ENCODE measurements around the gene NEK6. TPM values are rescaled to one million over a fixed set of nuclear protein-coding genes. Genes with fewer than 3 reads are reported as not detected.

The NEK6 gene
- total RNA-seq, 1 experiment from 2014 or later = 21.1 TPM

DNA sequence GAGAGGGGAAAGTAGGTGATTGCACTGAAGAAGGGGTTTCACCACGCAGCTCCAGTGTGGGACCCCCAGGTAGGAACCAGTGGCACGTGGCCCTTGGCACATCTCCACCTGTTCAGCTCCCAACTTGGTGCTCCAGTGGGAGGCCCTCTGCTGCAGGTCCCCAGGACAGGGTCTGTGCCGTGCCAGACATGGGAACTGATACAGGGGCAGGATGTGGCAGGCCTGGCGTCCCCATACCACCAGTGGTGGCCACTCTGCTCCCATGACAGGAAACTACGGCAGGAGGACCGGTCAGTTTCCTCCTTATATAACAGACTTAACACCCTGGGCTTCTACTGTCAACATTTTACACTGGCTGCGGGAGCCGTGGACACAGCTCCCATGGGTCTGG is 90.2 kb downstream of the NEK6 start:
- Histone ChIP-seq H3K79me2 (ENCODE audit: low read length) (no peaks in the 10 kb centered on the region), H3F3A (ENCODE audit: low read length, unreplicated experiment) (no peaks in the 10 kb centered on the region), H3K4me1 (ENCODE audit: insufficient read depth, low read length) (peaks cover 6% of the 10 kb centered on the region), H3K4me3 (ENCODE audit: low read length) (no peak overlapping the region), H3K4me2 (ENCODE audit: low read length) (no peak overlapping the region), H3K9me3 (ENCODE audit: low read length) (no peaks in the 10 kb centered on the region), H2AFZ (ENCODE audit: low read length) (no peak overlapping the region), H3K36me3 (ENCODE audit: low read depth, low read length) (peaks cover 27% of the 10 kb centered on the region; the same call in 1 of the 2 replicates), H3K9ac (ENCODE audit: low read length) (no peak overlapping the region), H3K27ac (ENCODE audit: low read length) (no peak overlapping the region), H3K9me2 (replicated peaks; ENCODE audit: low read length) (no peaks in the 10 kb centered on the region), H4K20me1 (ENCODE audit: low read length) (no peaks in the 10 kb centered on the region), H3K27me3 (ENCODE audit: low read length) (no peaks in the 10 kb centered on the region)
- DNase-seq (no peak), ATAC-seq (no peak)
- TF ChIP-seq, protein P1, sequence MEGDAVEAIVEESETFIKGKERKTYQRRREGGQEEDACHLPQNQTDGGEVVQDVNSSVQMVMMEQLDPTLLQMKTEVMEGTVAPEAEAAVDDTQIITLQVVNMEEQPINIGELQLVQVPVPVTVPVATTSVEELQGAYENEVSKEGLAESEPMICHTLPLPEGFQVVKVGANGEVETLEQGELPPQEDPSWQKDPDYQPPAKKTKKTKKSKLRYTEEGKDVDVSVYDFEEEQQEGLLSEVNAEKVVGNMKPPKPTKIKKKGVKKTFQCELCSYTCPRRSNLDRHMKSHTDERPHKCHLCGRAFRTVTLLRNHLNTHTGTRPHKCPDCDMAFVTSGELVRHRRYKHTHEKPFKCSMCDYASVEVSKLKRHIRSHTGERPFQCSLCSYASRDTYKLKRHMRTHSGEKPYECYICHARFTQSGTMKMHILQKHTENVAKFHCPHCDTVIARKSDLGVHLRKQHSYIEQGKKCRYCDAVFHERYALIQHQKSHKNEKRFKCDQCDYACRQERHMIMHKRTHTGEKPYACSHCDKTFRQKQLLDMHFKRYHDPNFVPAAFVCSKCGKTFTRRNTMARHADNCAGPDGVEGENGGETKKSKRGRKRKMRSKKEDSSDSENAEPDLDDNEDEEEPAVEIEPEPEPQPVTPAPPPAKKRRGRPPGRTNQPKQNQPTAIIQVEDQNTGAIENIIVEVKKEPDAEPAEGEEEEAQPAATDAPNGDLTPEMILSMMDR (conservative IDR thresholded peaks at IDR 0.05; ENCODE audit: low read depth, low read length) = no peak
- TF ChIP-seq EZH2phosphoT487 (IDR thresholded peaks at IDR 0.05; ENCODE audit: borderline replicate concordance, low read length) (no peak), EZH2 (IDR thresholded peaks at IDR 0.05; ENCODE audit: low read length, unreplicated experiment) (no peak)
- BruUV-seq (replicated peaks) = no TSS peak
- CTCF ChIA-PET = no interaction called here
- intact Hi-C loops (cut with micrococcal nuclease) = no loop called here
- POLR2A ChIA-PET (ENCODE audit: unreplicated experiment) = no interaction called here

DNA sequence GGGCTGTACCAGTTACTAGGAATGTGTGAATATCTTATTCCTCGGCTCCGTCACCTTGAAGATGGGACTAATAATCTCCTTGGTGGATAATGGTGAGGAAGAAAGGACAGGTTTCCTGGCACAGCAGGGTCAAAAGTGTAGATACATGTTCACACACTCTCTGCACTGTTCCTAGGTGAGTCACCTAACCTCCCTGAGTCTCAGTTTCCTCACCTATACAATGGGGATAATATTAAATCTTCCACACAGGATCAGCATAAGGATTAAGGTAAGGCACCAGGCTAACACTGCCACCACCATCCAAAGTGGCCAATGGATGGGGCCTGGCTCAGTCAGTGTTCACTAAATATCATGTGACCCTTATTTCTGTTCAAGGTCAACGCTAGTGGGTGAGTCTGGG is 90.6 kb downstream of the NEK6 start:
- POLR2A ChIA-PET (ENCODE audit: unreplicated experiment) = no interaction called here
- Histone ChIP-seq H4K20me1 (ENCODE audit: low read length) (no peaks in the 10 kb centered on the region), H3K4me2 (ENCODE audit: low read length) (no peak overlapping the region), H3K79me2 (ENCODE audit: low read length) (no peaks in the 10 kb centered on the region), H3K4me3 (ENCODE audit: low read length) (no peak overlapping the region), H3F3A (ENCODE audit: low read length, unreplicated experiment) (no peaks in the 10 kb centered on the region), H3K36me3 (ENCODE audit: low read depth, low read length) (peaks cover 31% of the 10 kb centered on the region; the same call in 1 of the 2 replicates), H3K27me3 (ENCODE audit: low read length) (no peaks in the 10 kb centered on the region), H3K27ac (ENCODE audit: low read length) (no peak overlapping the region), H2AFZ (ENCODE audit: low read length) (no peak overlapping the region), H3K4me1 (ENCODE audit: insufficient read depth, low read length) (peaks cover 2% of the 10 kb centered on the region), H3K9me3 (ENCODE audit: low read length) (no peaks in the 10 kb centered on the region), H3K9me2 (replicated peaks; ENCODE audit: low read length) (no peaks in the 10 kb centered on the region), H3K9ac (ENCODE audit: low read length) (no peak overlapping the region)
- no TSS peak for BruUV-seq (replicated peaks)
- TF ChIP-seq EZH2phosphoT487 (IDR thresholded peaks at IDR 0.05; ENCODE audit: borderline replicate concordance, low read length) = no peak
- TF ChIP-seq, protein P1 (conservative IDR thresholded peaks at IDR 0.05; ENCODE audit: low read depth, low read length) = no peak
- no peak for TF ChIP-seq EZH2 (IDR thresholded peaks at IDR 0.05; ENCODE audit: low read length, unreplicated experiment)
- ATAC-seq (no peak), DNase-seq (no peak)
- CTCF ChIA-PET = no interaction called here
- intact Hi-C loops (cut with micrococcal nuclease) = no loop called here

DNA sequence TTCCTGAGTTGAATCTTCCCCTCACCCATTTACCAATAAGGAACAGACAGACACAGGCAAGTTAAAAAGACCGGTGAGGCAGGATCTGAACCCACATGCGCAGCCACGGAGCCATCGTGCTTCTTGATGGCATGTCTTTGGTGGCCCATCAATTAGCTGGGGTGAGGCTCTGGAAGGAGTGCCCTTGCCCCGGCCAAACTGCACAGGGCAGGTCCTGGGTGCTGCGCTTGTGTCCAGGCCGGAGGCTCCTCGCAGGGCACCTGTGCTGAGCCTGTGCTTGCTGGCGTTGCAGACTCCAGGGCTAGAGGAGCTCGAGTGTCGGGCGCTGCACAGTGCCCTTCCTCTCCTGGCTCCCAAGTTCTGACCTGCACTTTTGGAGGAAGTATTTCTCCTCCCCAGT is 91.1 kb downstream of the NEK6 start:
- H3K79me2 ChIP-seq (ENCODE audit: low read length) = no peaks in the 10 kb centered on the region
- H3K9ac ChIP-seq (ENCODE audit: low read length) = no peak overlapping the region
- intact Hi-C loops (cut with micrococcal nuclease) = no loop called here
- DNase-seq = no peak
- H3K4me1 ChIP-seq (ENCODE audit: insufficient read depth, low read length) = no peaks in the 10 kb centered on the region
- POLR2A ChIA-PET (ENCODE audit: unreplicated experiment) = no interaction called here
- no peak overlapping the region for H3K27ac ChIP-seq (ENCODE audit: low read length)
- TF ChIP-seq EZH2 (IDR thresholded peaks at IDR 0.05; ENCODE audit: low read length, unreplicated experiment) = no peak
- TF ChIP-seq, protein P1 (conservative IDR thresholded peaks at IDR 0.05; ENCODE audit: low read depth, low read length) = no peak
- TF ChIP-seq EZH2phosphoT487 (IDR thresholded peaks at IDR 0.05; ENCODE audit: borderline replicate concordance, low read length) = no peak
- CTCF ChIA-PET = no interaction called here
- no peak overlapping the region for H3K4me2 ChIP-seq (ENCODE audit: low read length)
- H3F3A ChIP-seq (ENCODE audit: low read length, unreplicated experiment) = no peaks in the 10 kb centered on the region
- H3K9me3 ChIP-seq (ENCODE audit: low read length) = no peaks in the 10 kb centered on the region
- H3K27me3 ChIP-seq (ENCODE audit: low read length) = no peaks in the 10 kb centered on the region
- BruUV-seq (replicated peaks) = no TSS peak
- no peak for ATAC-seq
- no peak overlapping the region for H2AFZ ChIP-seq (ENCODE audit: low read length)
- H3K36me3 ChIP-seq (ENCODE audit: low read depth, low read length) = peaks cover 33% of the 10 kb centered on the region; the same call in 1 of the 2 replicates
- H3K9me2 ChIP-seq (replicated peaks; ENCODE audit: low read length) = no peaks in the 10 kb centered on the region
- no peak overlapping the region for H3K4me3 ChIP-seq (ENCODE audit: low read length)
- no peaks in the 10 kb centered on the region for H4K20me1 ChIP-seq (ENCODE audit: low read length)
